HepG2 (cell line): ENCODE data around the gene ZNF341. TPM values are rescaled to one million over a fixed set of nuclear protein-coding genes. Genes with fewer than 3 reads are reported as not detected.

ENCODE experiments used
- CENPT ChIP-seq: sonication (generic); formaldehyde crosslinking; IDR thresholded peaks from 2 replicates; pipeline ENCODE4 v1.8.0; 2022; ENCODE audit warnings: low read depth, mild to moderate bottlenecking, moderate library complexity, missing genetic modification reagents
- HMGA1 ChIP-seq: sonication (generic); formaldehyde crosslinking; conservative IDR thresholded peaks from 2 replicates; pipeline ENCODE4 v1.4.0; 2020; ENCODE audit warnings: missing genetic modification reagents
- IKZF5 ChIP-seq: IDR thresholded peaks from 2 replicates; pipeline ENCODE4 v1.6.1; 2018; ENCODE audit warnings: missing genetic modification reagents, mild to moderate bottlenecking, missing compliant biosample characterization
- KAT8 ChIP-seq: IDR thresholded peaks from 2 replicates; pipeline ENCODE4 v1.6.1; 2016; ENCODE audit warnings: missing genetic modification reagents, missing compliant biosample characterization
- MAF1 ChIP-seq: sonication (generic); formaldehyde crosslinking; IDR thresholded peaks from 2 replicates; pipeline ENCODE4 v1.5.0; 2020; ENCODE audit warnings: missing genetic modification reagents, borderline replicate concordance
- MTERF4 ChIP-seq: sonication (generic); formaldehyde crosslinking; IDR thresholded peaks from 2 replicates; pipeline ENCODE4 v1.8.0; 2023; ENCODE audit warnings: mild to moderate bottlenecking, missing genetic modification reagents
- NR1H2 ChIP-seq: sonication (generic); formaldehyde crosslinking; IDR thresholded peaks from 2 replicates; pipeline ENCODE4 v1.8.1; 2022; ENCODE audit warnings: low read depth, missing genetic modification reagents, borderline replicate concordance
- PAWR ChIP-seq: sonication (generic); formaldehyde crosslinking; IDR thresholded peaks from 2 replicates; pipeline ENCODE4 v1.4.0; 2020; ENCODE audit warnings: missing genetic modification reagents, mild to moderate bottlenecking, borderline replicate concordance
- PBX3 ChIP-seq: sonication (generic); formaldehyde crosslinking; IDR thresholded peaks from 2 replicates; pipeline ENCODE4 v1.8.1; 2023; ENCODE audit warnings: missing genetic modification reagents, inconsistent platforms, borderline replicate concordance
- PPARG ChIP-seq: conservative IDR thresholded peaks from 2 replicates; pipeline ENCODE4 v1.6.1; 2016; ENCODE audit warnings: missing biosample characterization, missing genetic modification reagents
- PREB ChIP-seq: sonication (generic); formaldehyde crosslinking; IDR thresholded peaks from 2 replicates; pipeline ENCODE4 v1.4.0; 2020; ENCODE audit warnings: missing genetic modification reagents
- STAG1 ChIP-seq: sonication (generic); formaldehyde crosslinking; IDR thresholded peaks from 2 replicates; pipeline ENCODE4 v1.4.0; 2020; ENCODE audit warnings: missing genetic modification reagents
- TEAD2 ChIP-seq: sonication (generic); formaldehyde crosslinking; IDR thresholded peaks from 2 replicates; pipeline ENCODE4 v1.9.0; 2021; ENCODE audit warnings: missing genetic modification reagents
- WIZ ChIP-seq: sonication (generic); formaldehyde crosslinking; IDR thresholded peaks from 2 replicates; pipeline ENCODE4 v1.5.1; 2020; ENCODE audit warnings: mild to moderate bottlenecking, missing genetic modification reagents
- ZFP62 ChIP-seq: sonication (generic); formaldehyde crosslinking; IDR thresholded peaks from 2 replicates; pipeline ENCODE4 v1.4.0; 2020; ENCODE audit warnings: missing genetic modification reagents
- ZFP82 ChIP-seq: sonication (generic); formaldehyde crosslinking; IDR thresholded peaks from 2 replicates; pipeline ENCODE4 v1.5.1; 2020; ENCODE audit warnings: mild to moderate bottlenecking, missing genetic modification reagents, borderline replicate concordance
- ZKSCAN1 ChIP-seq: fragments of 150-350 bp; IDR thresholded peaks from 2 replicates; pipeline ENCODE4 v1.6.1; 2014; ENCODE audit warnings: low read length
- ZMYM3 ChIP-seq: sonication (generic); formaldehyde crosslinking; IDR thresholded peaks from 2 replicates; pipeline ENCODE4 v1.5.1; 2020; ENCODE audit warnings: mild to moderate bottlenecking, missing genetic modification reagents
- ZNF10 ChIP-seq: sonication (generic); formaldehyde crosslinking; IDR thresholded peaks from 2 replicates; pipeline ENCODE4 v1.4.0; 2020; ENCODE audit warnings: mild to moderate bottlenecking, low read depth, missing genetic modification reagents, borderline replicate concordance
- ZNF17 ChIP-seq: sonication (generic); formaldehyde crosslinking; IDR thresholded peaks from 2 replicates; pipeline ENCODE4 v1.5.0; 2020; ENCODE audit warnings: mild to moderate bottlenecking, missing genetic modification reagents
- ZNF232 ChIP-seq: sonication (generic); formaldehyde crosslinking; IDR thresholded peaks from 2 replicates; pipeline ENCODE4 v1.4.0; 2020; ENCODE audit warnings: missing genetic modification reagents, borderline replicate concordance
- ZNF296 ChIP-seq: sonication (generic); formaldehyde crosslinking; conservative IDR thresholded peaks from 2 replicates; pipeline ENCODE4 v1.5.0; 2020; ENCODE audit warnings: mild to moderate bottlenecking, missing genetic modification reagents
- ZNF343 ChIP-seq: sonication (generic); formaldehyde crosslinking; IDR thresholded peaks from 2 replicates; pipeline ENCODE4 v1.4.0; 2020; ENCODE audit warnings: mild to moderate bottlenecking, missing genetic modification reagents
- ZNF512 ChIP-seq: sonication (generic); formaldehyde crosslinking; IDR thresholded peaks from 2 replicates; pipeline ENCODE4 v1.4.0; 2020; ENCODE audit warnings: mild to moderate bottlenecking, missing genetic modification reagents
- ZNF652 ChIP-seq: IDR thresholded peaks from 2 replicates; pipeline ENCODE4 v1.6.1; 2016; ENCODE audit warnings: low read depth, borderline replicate concordance
- ZNF747 ChIP-seq: sonication (generic); formaldehyde crosslinking; IDR thresholded peaks from 2 replicates; pipeline ENCODE4 v1.8.1; 2023; ENCODE audit warnings: missing genetic modification reagents, mild to moderate bottlenecking, borderline replicate concordance
- polyA plus RNA-seq, 8 experiments: library from polyadenylated mRNA; depleted of rRNA in 3 of 8; stranded (reverse) in 7 of 8; unstranded in 1 of 8; fragments of >200 nt; fragmentation: Illumina TruSeq in 4 of 8; extraction: Trizol in 4 of 8; gene quantifications; 2 replicates each; pipeline versions ENCODE4 v1.2.1 to v1.2.3, GENCODE V29; 2011 to 2016; ENCODE audit warnings: low read depth in 4 of 8, missing spikeins in 1 of 8, mixed read lengths in 1 of 8; ENCODE audit not compliant: insufficient read depth in 1 of 8
- total RNA-seq, 5 experiments: library from RNA; depleted of rRNA; stranded (reverse); fragments of >200 nt; fragmentation: Illumina TruSeq; extraction: Trizol; gene quantifications; 2 replicates each; pipeline ENCODE4 v1.2.3, GENCODE V29; 2016; ENCODE audit warnings: low read depth in 1 of 5

Gene ZNF341
- total and polyA plus RNA-seq, 2 of the 13 experiments (the other 11 are each of a cell fraction or from before 2014, with no cell fraction given), result 1.1 to 2.2 TPM

GRCh38 chr20:33724439-33725094 lies 7.2 kb upstream of the ZNF341 start (continued):
- TF ChIP-seq MAF1, result no peak; the same call in 1 of the 2 replicates
- no peak; the same call in 1 of the 2 replicates for TF ChIP-seq ZNF232 (CRISPR knock-in tag)
- no peak for TF ChIP-seq ZNF652 (CRISPR knock-in tag)
- no peak for TF ChIP-seq ZFP62 (CRISPR knock-in tag)
- no peak for TF ChIP-seq ZNF747
- TF ChIP-seq ZNF10 (CRISPR knock-in tag), result no peak
- TF ChIP-seq ZNF17 (CRISPR knock-in tag), result no peak
- TF ChIP-seq ZMYM3 (CRISPR knock-in tag), result peak; percentile 75
- no peak for TF ChIP-seq ZFP82 (CRISPR knock-in tag)
- TF ChIP-seq ZNF296, result no peak
- TF ChIP-seq ZNF512 (CRISPR knock-in tag), result no peak; the same call in 1 of the 2 replicates
- no peak for TF ChIP-seq MTERF4 (CRISPR knock-in tag)
- no peak for TF ChIP-seq ZKSCAN1
- TF ChIP-seq PREB, result no peak
- peak; percentile 73; the same call in 1 of the 2 replicates for TF ChIP-seq KAT8 (CRISPR knock-in tag)
- no peak for TF ChIP-seq ZNF343 (CRISPR knock-in tag)
- peak; percentile 70; the same call in 1 of the 2 replicates for TF ChIP-seq WIZ (CRISPR knock-in tag)
- TF ChIP-seq NR1H2 (CRISPR knock-in tag), result no peak
- peak; percentile 95 for TF ChIP-seq PPARG (CRISPR knock-in tag)
- no peak for TF ChIP-seq TEAD2 (CRISPR knock-in tag)
- TF ChIP-seq STAG1, result no peak
- peak; percentile 57 for TF ChIP-seq IKZF5 (CRISPR knock-in tag)
- TF ChIP-seq PAWR (CRISPR knock-in tag), result no peak
- no peak for TF ChIP-seq PBX3 (CRISPR knock-in tag)
- TF ChIP-seq HMGA1 (CRISPR knock-in tag), result no peak
- TF ChIP-seq CENPT (CRISPR knock-in tag), result no peak
